Measurements from ENCODE around the gene TOMT. TPM values are rescaled to one million over a fixed set of nuclear protein-coding genes. Genes with fewer than 3 reads are reported as not detected.

TOMT gene
- total RNA-seq, 1 donor from 2014 or later, result not detected

GRCh38 chr11:72100462-72100861 lies 5.3 kb upstream of the TOMT start:
- Mint-ChIP-seq H3K36me3 (peaks cover 8% of the 10 kb centered on the region), H3K4me3 (no peak overlapping the region), H3K27me3 (ENCODE audit: insufficient read depth, low read depth) (peaks cover 10% of the 10 kb centered on the region), H3K27ac (peak overlapping the region; percentile 18), H3K9me3 (no peaks in the 10 kb centered on the region), H3K4me1 (peaks cover 26% of the 10 kb centered on the region)
- DNase-seq (ENCODE audit: low spot score), result no peak
- no peak overlapping the region for H3K4me3 ChIP-seq
- H3F3A ChIP-seq (ENCODE audit: low read depth), result peaks cover 9% of the 10 kb centered on the region
- no peak overlapping the region for H3K27ac ChIP-seq
- peaks cover 9% of the 10 kb centered on the region for H3K4me1 ChIP-seq
- no peaks in the 10 kb centered on the region for H3K36me3 ChIP-seq
- H3K9me3 ChIP-seq (ENCODE audit: low read depth), result no peaks in the 10 kb centered on the region
- H3K27me3 ChIP-seq, result no peaks in the 10 kb centered on the region
- no peak overlapping the region for H3K4me2 ChIP-seq
- H3K79me2 ChIP-seq (ENCODE audit: low read depth), result peaks cover 39% of the 10 kb centered on the region
- H3K9ac ChIP-seq, result no peak overlapping the region
- peaks cover 13% of the 10 kb centered on the region for H4K20me1 ChIP-seq (ENCODE audit: low read depth)
- TF ChIP-seq EZH2 (IDR thresholded peaks at IDR 0.05) (no peak), CTCF (IDR thresholded peaks at IDR 0.05) (no peak), EZH2phosphoT487 (IDR thresholded peaks at IDR 0.05) (no peak)
- H2AFZ ChIP-seq (replicated peaks), result no peak overlapping the region

GRCh38 chr11:72102162-72102561 lies 3.6 kb upstream of the TOMT start:
- TF ChIP-seq CTCF (IDR thresholded peaks at IDR 0.05), result no peak
- no peak for TF ChIP-seq EZH2phosphoT487 (IDR thresholded peaks at IDR 0.05)
- TF ChIP-seq EZH2 (IDR thresholded peaks at IDR 0.05), result no peak
- peak overlapping the region; percentile 96 for H3K9ac ChIP-seq
- peaks cover 13% of the 10 kb centered on the region for H4K20me1 ChIP-seq (ENCODE audit: low read depth)
- peaks cover 9% of the 10 kb centered on the region for H3F3A ChIP-seq (ENCODE audit: low read depth)
- H3K4me3 ChIP-seq, result peak overlapping the region; percentile 91
- Mint-ChIP-seq H3K4me1 (peaks cover 26% of the 10 kb centered on the region), H3K27ac (peak overlapping the region; percentile 36), H3K4me3 (peak overlapping the region; percentile 95), H3K9me3 (no peaks in the 10 kb centered on the region), H3K36me3 (peaks cover 5% of the 10 kb centered on the region), H3K27me3 (ENCODE audit: insufficient read depth, low read depth) (peaks cover 10% of the 10 kb centered on the region)
- H2AFZ ChIP-seq (replicated peaks), result no peak overlapping the region
- no peak overlapping the region for H3K27ac ChIP-seq
- H3K9me3 ChIP-seq (ENCODE audit: low read depth), result no peaks in the 10 kb centered on the region
- H3K4me2 ChIP-seq, result peak overlapping the region; percentile 88
- H3K79me2 ChIP-seq (ENCODE audit: low read depth), result peaks cover 39% of the 10 kb centered on the region
- no peaks in the 10 kb centered on the region for H3K36me3 ChIP-seq
- DNase-seq (ENCODE audit: low spot score), result no peak
- H3K27me3 ChIP-seq, result no peaks in the 10 kb centered on the region
- peaks cover 9% of the 10 kb centered on the region for H3K4me1 ChIP-seq

GRCh38 chr11:72102631-72102945 lies 3.1 kb upstream of the TOMT start:
- Histone ChIP-seq H3F3A (ENCODE audit: low read depth) (peaks cover 9% of the 10 kb centered on the region), H3K4me1 (peaks cover 9% of the 10 kb centered on the region), H3K79me2 (ENCODE audit: low read depth) (peaks cover 39% of the 10 kb centered on the region), H2AFZ (replicated peaks) (peak overlapping the region; percentile 19), H3K4me3 (peak overlapping the region; percentile 91), H3K36me3 (no peaks in the 10 kb centered on the region), H3K27me3 (no peaks in the 10 kb centered on the region), H3K9me3 (ENCODE audit: low read depth) (no peaks in the 10 kb centered on the region), H3K9ac (peak overlapping the region; percentile 96), H3K27ac (peak overlapping the region; percentile 68), H3K4me2 (peak overlapping the region; percentile 88), H4K20me1 (ENCODE audit: low read depth) (peaks cover 13% of the 10 kb centered on the region)
- TF ChIP-seq EZH2phosphoT487 (IDR thresholded peaks at IDR 0.05), result no peak
- TF ChIP-seq CTCF (IDR thresholded peaks at IDR 0.05), result no peak
- Mint-ChIP-seq H3K36me3 (peaks cover 4% of the 10 kb centered on the region), H3K4me1 (peaks cover 26% of the 10 kb centered on the region), H3K4me3 (peak overlapping the region; percentile 95), H3K27me3 (ENCODE audit: insufficient read depth, low read depth) (peaks cover 14% of the 10 kb centered on the region), H3K27ac (peak overlapping the region; percentile 36), H3K9me3 (no peaks in the 10 kb centered on the region)
- DNase-seq (ENCODE audit: low spot score), result no peak

All from neural progenitor cell (in vitro differentiated cells).